ENCODE results near the gene METTL13. TPM values are rescaled to one million over a fixed set of nuclear protein-coding genes. Genes with fewer than 3 reads are reported as not detected.

Gene METTL13
- total and polyA plus RNA-seq, 9 of the 15 experiments (the other 6 are each of a cell fraction or from before 2014, with no cell fraction given): 18.9 to 78.9 (median 54.9) TPM

- no peak for ATAC-seq
Observed at GRCh38 chr1:171841931-171842761, 60.7 kb downstream of the METTL13 start.

More at GRCh38 chr1:171841931-171842761, 60.7 kb downstream of the METTL13 start:
- Histone ChIP-seq H3K9me3 (replicated peaks; ENCODE audit: control insufficient read depth, insufficient read depth, low read depth, low read length) (no peaks in the 10 kb centered on the region), H3K4me3 (peak overlapping the region; percentile 52), H2AFZ (ENCODE audit: low read depth, low read length) (peak overlapping the region; percentile 99), H3K27me3 (ENCODE audit: control insufficient read depth in 2 of 2, insufficient read depth in 2 of 2, low read length in 2 of 2) (peaks cover 7 to 8% of the 10 kb centered on the region in 2 experiments; a peak in 4 of 5 replicates), H4K20me1 (replicated peaks; ENCODE audit: control insufficient read depth, insufficient read depth, low read length) (no peaks in the 10 kb centered on the region), H3K27ac (ENCODE audit: extremely low read depth, low read depth, low read length) (no peak overlapping the region), H3K36me3 (ENCODE audit: control insufficient read depth, insufficient read depth, low read length) (no peaks in the 10 kb centered on the region), H3K4me1 (replicated peaks in 1 of 2; ENCODE audit: control insufficient read depth in 2 of 2, insufficient read depth in 2 of 2, low read length in 2 of 2) (peaks cover 0 to 15% of the 10 kb centered on the region in 2 experiments; a peak in 3 of 5 replicates), H3K9ac (ENCODE audit: insufficient read depth in 1 of 2, low read depth in 2 of 2, low read length in 2 of 2) (peak overlapping the region in 1 of 2 experiments; percentile 94; a peak in 2 of 4 replicates), H3K4me2 (ENCODE audit: insufficient read depth, low read length) (peak overlapping the region; percentile 78), H3K9me1 (ENCODE audit: control insufficient read depth, insufficient read depth, low read length) (no peaks in the 10 kb centered on the region), H3K79me2 (ENCODE audit: control insufficient read depth, insufficient read depth, low read length) (no peaks in the 10 kb centered on the region)
- POLR2A ChIA-PET: interaction anchor here (0.6 to 1.2 kb wide), 4 partner anchors 8 to 239 kb away, joined by 3 to 5 read pairs (median 3); no protein-coding TSS in a partner anchor
- in situ Hi-C loops (cut with MboI): no loop called here
- FAIRE-seq (no peak), DNase-seq (ENCODE audit: extremely low read depth in 1 of 4, low spot score in 3 of 4) (no peak)
- BruUV-seq (replicated peaks): no TSS peak
- 24% methylated on average over 28 of the region's 40 CpGs for WGBS (ENCODE audit: insufficient coverage, low coverage, missing lambda C conversion rate)
- no peak for TF ChIP-seq ZNF830 (CRISPR knock-in tag; IDR thresholded peaks at IDR 0.05)
- TF ChIP-seq, protein P1, sequence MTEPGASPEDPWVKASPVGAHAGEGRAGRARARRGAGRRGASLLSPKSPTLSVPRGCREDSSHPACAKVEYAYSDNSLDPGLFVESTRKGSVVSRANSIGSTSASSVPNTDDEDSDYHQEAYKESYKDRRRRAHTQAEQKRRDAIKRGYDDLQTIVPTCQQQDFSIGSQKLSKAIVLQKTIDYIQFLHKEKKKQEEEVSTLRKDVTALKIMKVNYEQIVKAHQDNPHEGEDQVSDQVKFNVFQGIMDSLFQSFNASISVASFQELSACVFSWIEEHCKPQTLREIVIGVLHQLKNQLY (CRISPR knock-in tag; conservative IDR thresholded peaks at IDR 0.05): 0 out of 4 replicates have a peak, but pooled peaks of 1 of the 2 experiments have one; percentile 33
- TF ChIP-seq EP400 (IDR thresholded peaks at IDR 0.05): no peak
- TF ChIP-seq, protein P2, sequence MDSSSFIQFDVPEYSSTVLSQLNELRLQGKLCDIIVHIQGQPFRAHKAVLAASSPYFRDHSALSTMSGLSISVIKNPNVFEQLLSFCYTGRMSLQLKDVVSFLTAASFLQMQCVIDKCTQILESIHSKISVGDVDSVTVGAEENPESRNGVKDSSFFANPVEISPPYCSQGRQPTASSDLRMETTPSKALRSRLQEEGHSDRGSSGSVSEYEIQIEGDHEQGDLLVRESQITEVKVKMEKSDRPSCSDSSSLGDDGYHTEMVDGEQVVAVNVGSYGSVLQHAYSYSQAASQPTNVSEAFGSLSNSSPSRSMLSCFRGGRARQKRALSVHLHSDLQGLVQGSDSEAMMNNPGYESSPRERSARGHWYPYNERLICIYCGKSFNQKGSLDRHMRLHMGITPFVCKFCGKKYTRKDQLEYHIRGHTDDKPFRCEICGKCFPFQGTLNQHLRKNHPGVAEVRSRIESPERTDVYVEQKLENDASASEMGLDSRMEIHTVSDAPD (CRISPR knock-in tag; IDR thresholded peaks at IDR 0.05): no peak
- TF ChIP-seq SAP30 (IDR thresholded peaks at IDR 0.05; ENCODE audit: borderline replicate concordance, insufficient read depth, low read depth, low read length, poor library complexity, severe bottlenecking): peak; percentile 7
- TF ChIP-seq POLR2A (conservative IDR thresholded peaks at IDR 0.05): no peak
- no peak for TF ChIP-seq MCM3 (IDR thresholded peaks at IDR 0.05)
- TF ChIP-seq BDP1 (IDR thresholded peaks at IDR 0.05; ENCODE audit: insufficient read depth, insufficient read length): no peak
- no peak for TF ChIP-seq CBFA2T3 (IDR thresholded peaks at IDR 0.05)
- CTCF ChIA-PET (ENCODE audit: low intra/inter-chr PET ratio): no interaction called here
- intact Hi-C loops (cut with micrococcal nuclease): loop anchor here (5.0 kb wide), 1 partner anchor 195 kb away; no protein-coding TSS in a partner anchor
